Suprapubic skin (tissue), 4 donors: Measurements from ENCODE around the gene MEIOSIN. TPM values are rescaled to one million over a fixed set of nuclear protein-coding genes. Genes with fewer than 3 reads are reported as not detected.
"Not testable (repeated sequence)": the region's sequence is repeated elsewhere in the genome, so short reads cannot be mapped to it uniquely, and the experiment has no call there.

Experiments
- DNase-seq, 2 donors: peaks; one replicate each; pipeline ENCODE4 v3.0.0-alpha.2; 2019; ENCODE audit warnings: low spot score in 2 of 2
- H3K27ac ChIP-seq: fragments of 200-600 bp; sonication (generic); one replicate; pipeline ENCODE4 v1.5.1; 2019
- H3K27me3 ChIP-seq: fragments of 200-600 bp; sonication (generic); one replicate; pipeline ENCODE4 v1.5.1; 2019
- H3K36me3 ChIP-seq: fragments of 200-600 bp; sonication (generic); one replicate; pipeline ENCODE4 v1.5.1; 2019
- H3K4me1 ChIP-seq: fragments of 200-600 bp; sonication (generic); one replicate; pipeline ENCODE4 v1.5.1; 2019
- H3K4me3 ChIP-seq: fragments of 200-600 bp; sonication (generic); one replicate; pipeline ENCODE4 v1.5.1; 2019; ENCODE audit warnings: mild to moderate bottlenecking
- H3K9me3 ChIP-seq: fragments of 200-600 bp; sonication (generic); one replicate; pipeline ENCODE4 v1.5.1; 2019
- CTCF ChIP-seq, 2 donors: fragments of 200-600 bp in 1 of 2; fragments of 450-650 bp in 1 of 2; sonication (generic) in 1 of 2; IDR thresholded peaks; one replicate each; pipeline ENCODE4 v1.5.1; 2016 to 2019; ENCODE audit warnings: antibody characterized with exemption in 2 of 2, mild to moderate bottlenecking in 1 of 2, moderate library complexity in 1 of 2
- EP300 ChIP-seq: sonication (generic); formaldehyde crosslinking; IDR thresholded peaks from one replicate; pipeline ENCODE4 v1.6.1; 2017; ENCODE audit warnings: antibody characterized with exemption
- POLR2A ChIP-seq, 2 donors: fragments of 450-650 bp; IDR thresholded peaks; one replicate each; pipeline ENCODE4 v1.6.1; 2017; ENCODE audit warnings: antibody characterized with exemption in 2 of 2, mild to moderate bottlenecking in 2 of 2, moderate library complexity in 2 of 2
- POLR2AphosphoS5 ChIP-seq, 3 donors: sonication (generic); formaldehyde crosslinking; IDR thresholded peaks; one replicate each; pipeline ENCODE4 v1.6.1; 2017; ENCODE audit warnings: antibody characterized with exemption in 3 of 3
- WGBS: methylation state at CpG from one replicate; pipeline ENCODE4 v1.1.5; 2018; 5-methylcytosine and 5-hydroxymethylcytosine counted together
- total RNA-seq, 4 donors: library from RNA; depleted of rRNA; stranded (reverse); fragments of >200 nt; gene quantifications; one replicate each; pipeline ENCODE4 v1.1.0, GENCODE V29; 2016

Gene MEIOSIN
- total RNA-seq: not detected

DNA sequence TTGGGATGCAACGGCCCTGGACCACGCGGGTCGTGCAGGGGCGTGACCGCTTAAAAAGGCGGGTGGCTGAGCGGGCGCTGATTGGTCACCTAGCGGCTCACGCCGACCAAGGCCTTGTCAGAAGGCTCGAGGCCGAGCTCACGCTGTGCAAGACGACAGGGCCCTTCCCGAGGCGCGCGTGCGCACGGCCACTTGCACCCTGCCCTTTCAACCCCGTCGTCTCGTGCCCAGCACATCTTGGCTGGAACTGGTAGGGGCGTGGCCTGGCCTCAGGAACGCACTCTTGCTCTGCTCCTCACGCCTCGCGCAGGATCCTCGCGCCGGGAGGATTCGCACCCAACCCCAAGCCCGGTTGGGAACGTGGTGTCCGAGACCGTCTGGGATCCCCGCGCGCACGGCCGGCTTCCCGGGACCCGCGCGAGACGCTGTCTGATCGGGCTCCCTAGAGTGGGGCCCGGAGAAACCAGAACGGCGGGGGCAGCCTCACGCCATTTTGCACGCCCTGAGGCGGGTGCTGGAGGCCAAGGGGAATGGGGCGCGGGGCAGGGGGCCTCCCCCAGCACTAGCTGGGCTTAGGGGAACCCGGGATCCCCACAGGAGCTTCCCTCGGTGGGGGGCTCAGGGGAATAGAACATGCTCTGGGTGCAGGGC is at the start of gene MEIOSIN:
TSS of gene MEIOSIN (plus strand) at position 280 of the 651 bp plus-strand sequence. CDS start 1,938 bp downstream, outside the sequence.
- Histone ChIP-seq H3K9me3 (no peaks in the 10 kb centered on the region), H3K27ac (no peak within 1 kb of the TSS), H3K4me3 (no peak within 1 kb of the TSS), H3K4me1 (peaks cover 17% of the 10 kb centered on the region), H3K36me3 (no peaks in the 10 kb centered on the region), H3K27me3 (no peaks in the 10 kb centered on the region)
- 93% methylated on average over 26 of the region's 59 CpGs for WGBS
- TF ChIP-seq EP300 (no peak), POLR2A (IDR thresholded peaks at IDR 0.05) (no peak), POLR2AphosphoS5 (IDR thresholded peaks at IDR 0.05) (no peak), CTCF (IDR thresholded peaks at IDR 0.05) (no peak)
- DNase-seq: no peak

GRCh38 chr19:45685045-45685444 is 48.2 kb upstream of the MEIOSIN start:
- H3K36me3 ChIP-seq: peaks cover 45% of the 10 kb centered on the region
- not testable (repeated sequence) for H3K27ac ChIP-seq, H3K4me3 ChIP-seq, H3K9me3 ChIP-seq, DNase-seq, H3K27me3 ChIP-seq
- peaks cover 13% of the 10 kb centered on the region for H3K4me1 ChIP-seq
- WGBS: 81% methylated on average over 11 of the region's 11 CpGs

- no peak for DNase-seq
- Histone ChIP-seq H3K36me3 (peaks cover 45% of the 10 kb centered on the region), H3K4me3 (no peak overlapping the region), H3K27ac (no peak overlapping the region), H3K27me3 (no peaks in the 10 kb centered on the region), H3K4me1 (peaks cover 13% of the 10 kb centered on the region), H3K9me3 (no peaks in the 10 kb centered on the region)
- 90% methylated on average over 9 of the region's 9 CpGs for WGBS
- TF ChIP-seq EP300: no peak
- TF ChIP-seq POLR2AphosphoS5 (IDR thresholded peaks at IDR 0.05): no peak
- TF ChIP-seq POLR2A (IDR thresholded peaks at IDR 0.05): no peak
- no peak for TF ChIP-seq CTCF (IDR thresholded peaks at IDR 0.05)
Measured at GRCh38 chr19:45687599-45687998, 45.6 kb upstream of the MEIOSIN start.

GRCh38 chr19:45691516-45692186 is 41.6 kb upstream of the MEIOSIN start, which contains the start of gene SNRPD2:
Gene SNRPD2 (minus strand): TSS chr19:45691953. CDS start chr19:45691888, 65 bp downstream.
- Histone ChIP-seq H3K36me3 (peaks cover 32% of the 10 kb centered on the region), H3K4me1 (peaks cover 26% of the 10 kb centered on the region), H3K27me3 (no peaks in the 10 kb centered on the region), H3K27ac (peak within 1 kb of the TSS; percentile 90), H3K9me3 (no peaks in the 10 kb centered on the region), H3K4me3 (peak within 1 kb of the TSS; percentile 73)
- TF ChIP-seq EP300: no peak
- TF ChIP-seq CTCF (IDR thresholded peaks at IDR 0.05): no peak
- TF ChIP-seq POLR2A (IDR thresholded peaks at IDR 0.05): peak; percentile 63 to 78
- peak in 2 of 3 donors; percentile 68 to 69 for TF ChIP-seq POLR2AphosphoS5 (IDR thresholded peaks at IDR 0.05)
- DNase-seq: peak; percentile 96 to 97
- WGBS: under 1% methylated on average over 35 of the region's 36 CpGs

- 1% methylated on average over 18 of the region's 70 CpGs for WGBS
- Histone ChIP-seq H3K4me1 (peaks cover 26% of the 10 kb centered on the region), H3K4me3 (peak within 1 kb of the TSS; percentile 73), H3K36me3 (peaks cover 24% of the 10 kb centered on the region), H3K27me3 (no peaks in the 10 kb centered on the region), H3K27ac (peak within 1 kb of the TSS; percentile 90), H3K9me3 (no peaks in the 10 kb centered on the region)
- DNase-seq: peak; percentile 98 to 99
- TF ChIP-seq EP300: peak; percentile 46
- TF ChIP-seq POLR2AphosphoS5 (IDR thresholded peaks at IDR 0.05): peak; percentile 10 to 47 (median 13)
- TF ChIP-seq CTCF (IDR thresholded peaks at IDR 0.05): no peak
Measured at GRCh38 chr19:45692187-45693105, 40.8 kb upstream of the MEIOSIN start, which contains the start of gene QPCTL. Gene QPCTL (plus strand): TSS chr19:45692666. CDS start chr19:45692704, 38 bp downstream.
